Measurements from ENCODE around the gene DRGX.

DNA sequence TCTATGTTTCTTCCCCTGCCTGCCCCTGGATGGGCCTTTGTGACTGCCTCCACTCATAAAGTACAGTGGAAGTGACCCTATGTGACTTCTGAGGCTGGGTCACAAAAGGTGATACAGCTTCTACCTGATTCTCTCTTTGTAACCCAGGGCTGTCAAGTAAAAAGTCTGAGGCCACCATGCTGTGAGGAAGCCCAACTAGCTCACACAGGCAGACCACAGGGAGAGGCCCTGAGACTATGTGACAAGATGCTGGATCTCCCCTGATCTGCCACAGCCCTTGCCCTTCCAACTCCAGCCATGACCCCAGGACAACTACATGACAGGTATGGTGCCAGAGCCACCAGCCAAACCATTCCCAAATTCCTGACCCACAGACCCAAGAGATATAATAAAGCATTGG lies 45.8 kb downstream of the DRGX start:
- TF ChIP-seq, protein P1, sequence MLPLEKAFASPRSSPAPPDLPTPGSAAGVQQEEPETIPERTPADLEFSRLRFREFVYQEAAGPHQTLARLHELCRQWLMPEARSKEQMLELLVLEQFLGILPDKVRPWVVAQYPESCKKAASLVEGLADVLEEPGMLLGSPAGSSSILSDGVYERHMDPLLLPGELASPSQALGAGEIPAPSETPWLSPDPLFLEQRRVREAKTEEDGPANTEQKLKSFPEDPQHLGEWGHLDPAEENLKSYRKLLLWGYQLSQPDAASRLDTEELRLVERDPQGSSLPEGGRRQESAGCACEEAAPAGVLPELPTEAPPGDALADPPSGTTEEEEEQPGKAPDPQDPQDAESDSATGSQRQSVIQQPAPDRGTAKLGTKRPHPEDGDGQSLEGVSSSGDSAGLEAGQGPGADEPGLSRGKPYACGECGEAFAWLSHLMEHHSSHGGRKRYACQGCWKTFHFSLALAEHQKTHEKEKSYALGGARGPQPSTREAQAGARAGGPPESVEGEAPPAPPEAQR (tag by site-specific recombination; IDR thresholded peaks at IDR 0.05) = no peak
- no peak for TF ChIP-seq ZNF600 (tag by site-specific recombination; IDR thresholded peaks at IDR 0.05)
- TF ChIP-seq, protein P2, sequence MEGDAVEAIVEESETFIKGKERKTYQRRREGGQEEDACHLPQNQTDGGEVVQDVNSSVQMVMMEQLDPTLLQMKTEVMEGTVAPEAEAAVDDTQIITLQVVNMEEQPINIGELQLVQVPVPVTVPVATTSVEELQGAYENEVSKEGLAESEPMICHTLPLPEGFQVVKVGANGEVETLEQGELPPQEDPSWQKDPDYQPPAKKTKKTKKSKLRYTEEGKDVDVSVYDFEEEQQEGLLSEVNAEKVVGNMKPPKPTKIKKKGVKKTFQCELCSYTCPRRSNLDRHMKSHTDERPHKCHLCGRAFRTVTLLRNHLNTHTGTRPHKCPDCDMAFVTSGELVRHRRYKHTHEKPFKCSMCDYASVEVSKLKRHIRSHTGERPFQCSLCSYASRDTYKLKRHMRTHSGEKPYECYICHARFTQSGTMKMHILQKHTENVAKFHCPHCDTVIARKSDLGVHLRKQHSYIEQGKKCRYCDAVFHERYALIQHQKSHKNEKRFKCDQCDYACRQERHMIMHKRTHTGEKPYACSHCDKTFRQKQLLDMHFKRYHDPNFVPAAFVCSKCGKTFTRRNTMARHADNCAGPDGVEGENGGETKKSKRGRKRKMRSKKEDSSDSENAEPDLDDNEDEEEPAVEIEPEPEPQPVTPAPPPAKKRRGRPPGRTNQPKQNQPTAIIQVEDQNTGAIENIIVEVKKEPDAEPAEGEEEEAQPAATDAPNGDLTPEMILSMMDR (tag by site-specific recombination; IDR thresholded peaks at IDR 0.05) = no peak
- TF ChIP-seq, protein P3, sequence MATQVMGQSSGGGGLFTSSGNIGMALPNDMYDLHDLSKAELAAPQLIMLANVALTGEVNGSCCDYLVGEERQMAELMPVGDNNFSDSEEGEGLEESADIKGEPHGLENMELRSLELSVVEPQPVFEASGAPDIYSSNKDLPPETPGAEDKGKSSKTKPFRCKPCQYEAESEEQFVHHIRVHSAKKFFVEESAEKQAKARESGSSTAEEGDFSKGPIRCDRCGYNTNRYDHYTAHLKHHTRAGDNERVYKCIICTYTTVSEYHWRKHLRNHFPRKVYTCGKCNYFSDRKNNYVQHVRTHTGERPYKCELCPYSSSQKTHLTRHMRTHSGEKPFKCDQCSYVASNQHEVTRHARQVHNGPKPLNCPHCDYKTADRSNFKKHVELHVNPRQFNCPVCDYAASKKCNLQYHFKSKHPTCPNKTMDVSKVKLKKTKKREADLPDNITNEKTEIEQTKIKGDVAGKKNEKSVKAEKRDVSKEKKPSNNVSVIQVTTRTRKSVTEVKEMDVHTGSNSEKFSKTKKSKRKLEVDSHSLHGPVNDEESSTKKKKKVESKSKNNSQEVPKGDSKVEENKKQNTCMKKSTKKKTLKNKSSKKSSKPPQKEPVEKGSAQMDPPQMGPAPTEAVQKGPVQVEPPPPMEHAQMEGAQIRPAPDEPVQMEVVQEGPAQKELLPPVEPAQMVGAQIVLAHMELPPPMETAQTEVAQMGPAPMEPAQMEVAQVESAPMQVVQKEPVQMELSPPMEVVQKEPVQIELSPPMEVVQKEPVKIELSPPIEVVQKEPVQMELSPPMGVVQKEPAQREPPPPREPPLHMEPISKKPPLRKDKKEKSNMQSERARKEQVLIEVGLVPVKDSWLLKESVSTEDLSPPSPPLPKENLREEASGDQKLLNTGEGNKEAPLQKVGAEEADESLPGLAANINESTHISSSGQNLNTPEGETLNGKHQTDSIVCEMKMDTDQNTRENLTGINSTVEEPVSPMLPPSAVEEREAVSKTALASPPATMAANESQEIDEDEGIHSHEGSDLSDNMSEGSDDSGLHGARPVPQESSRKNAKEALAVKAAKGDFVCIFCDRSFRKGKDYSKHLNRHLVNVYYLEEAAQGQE (tag by site-specific recombination; IDR thresholded peaks at IDR 0.05) = no peak
- TF ChIP-seq ZBTB7A (tag by site-specific recombination; IDR thresholded peaks at IDR 0.05; ENCODE audit: low read depth) = no peak
- TF ChIP-seq ZNF132 (tag by site-specific recombination; IDR thresholded peaks at IDR 0.05; ENCODE audit: borderline replicate concordance) = no peak
- TF ChIP-seq, protein P4, sequence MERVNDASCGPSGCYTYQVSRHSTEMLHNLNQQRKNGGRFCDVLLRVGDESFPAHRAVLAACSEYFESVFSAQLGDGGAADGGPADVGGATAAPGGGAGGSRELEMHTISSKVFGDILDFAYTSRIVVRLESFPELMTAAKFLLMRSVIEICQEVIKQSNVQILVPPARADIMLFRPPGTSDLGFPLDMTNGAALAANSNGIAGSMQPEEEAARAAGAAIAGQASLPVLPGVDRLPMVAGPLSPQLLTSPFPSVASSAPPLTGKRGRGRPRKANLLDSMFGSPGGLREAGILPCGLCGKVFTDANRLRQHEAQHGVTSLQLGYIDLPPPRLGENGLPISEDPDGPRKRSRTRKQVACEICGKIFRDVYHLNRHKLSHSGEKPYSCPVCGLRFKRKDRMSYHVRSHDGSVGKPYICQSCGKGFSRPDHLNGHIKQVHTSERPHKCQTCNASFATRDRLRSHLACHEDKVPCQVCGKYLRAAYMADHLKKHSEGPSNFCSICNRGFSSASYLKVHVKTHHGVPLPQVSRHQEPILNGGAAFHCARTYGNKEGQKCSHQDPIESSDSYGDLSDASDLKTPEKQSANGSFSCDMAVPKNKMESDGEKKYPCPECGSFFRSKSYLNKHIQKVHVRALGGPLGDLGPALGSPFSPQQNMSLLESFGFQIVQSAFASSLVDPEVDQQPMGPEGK (tag by site-specific recombination; IDR thresholded peaks at IDR 0.05) = no peak
- TF ChIP-seq, protein P5, sequence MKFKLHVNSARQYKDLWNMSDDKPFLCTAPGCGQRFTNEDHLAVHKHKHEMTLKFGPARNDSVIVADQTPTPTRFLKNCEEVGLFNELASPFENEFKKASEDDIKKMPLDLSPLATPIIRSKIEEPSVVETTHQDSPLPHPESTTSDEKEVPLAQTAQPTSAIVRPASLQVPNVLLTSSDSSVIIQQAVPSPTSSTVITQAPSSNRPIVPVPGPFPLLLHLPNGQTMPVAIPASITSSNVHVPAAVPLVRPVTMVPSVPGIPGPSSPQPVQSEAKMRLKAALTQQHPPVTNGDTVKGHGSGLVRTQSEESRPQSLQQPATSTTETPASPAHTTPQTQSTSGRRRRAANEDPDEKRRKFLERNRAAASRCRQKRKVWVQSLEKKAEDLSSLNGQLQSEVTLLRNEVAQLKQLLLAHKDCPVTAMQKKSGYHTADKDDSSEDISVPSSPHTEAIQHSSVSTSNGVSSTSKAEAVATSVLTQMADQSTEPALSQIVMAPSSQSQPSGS (tag by site-specific recombination; IDR thresholded peaks at IDR 0.05; ENCODE audit: low read depth) = no peak
- no peak for TF ChIP-seq KLF9 (tag by site-specific recombination; IDR thresholded peaks at IDR 0.05; ENCODE audit: low read depth)
- TF ChIP-seq ZNF621 (tag by site-specific recombination; IDR thresholded peaks at IDR 0.05) = no peak
- no peak for TF ChIP-seq ZNF24 (tag by site-specific recombination; IDR thresholded peaks at IDR 0.05)
- TF ChIP-seq, protein P6, sequence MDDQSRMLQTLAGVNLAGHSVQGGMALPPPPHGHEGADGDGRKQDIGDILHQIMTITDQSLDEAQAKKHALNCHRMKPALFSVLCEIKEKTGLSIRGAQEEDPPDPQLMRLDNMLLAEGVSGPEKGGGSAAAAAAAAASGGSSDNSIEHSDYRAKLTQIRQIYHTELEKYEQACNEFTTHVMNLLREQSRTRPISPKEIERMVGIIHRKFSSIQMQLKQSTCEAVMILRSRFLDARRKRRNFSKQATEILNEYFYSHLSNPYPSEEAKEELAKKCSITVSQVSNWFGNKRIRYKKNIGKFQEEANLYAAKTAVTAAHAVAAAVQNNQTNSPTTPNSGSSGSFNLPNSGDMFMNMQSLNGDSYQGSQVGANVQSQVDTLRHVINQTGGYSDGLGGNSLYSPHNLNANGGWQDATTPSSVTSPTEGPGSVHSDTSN (CRISPR knock-in tag; IDR thresholded peaks at IDR 0.05) = no peak
- TF ChIP-seq, protein P7, sequence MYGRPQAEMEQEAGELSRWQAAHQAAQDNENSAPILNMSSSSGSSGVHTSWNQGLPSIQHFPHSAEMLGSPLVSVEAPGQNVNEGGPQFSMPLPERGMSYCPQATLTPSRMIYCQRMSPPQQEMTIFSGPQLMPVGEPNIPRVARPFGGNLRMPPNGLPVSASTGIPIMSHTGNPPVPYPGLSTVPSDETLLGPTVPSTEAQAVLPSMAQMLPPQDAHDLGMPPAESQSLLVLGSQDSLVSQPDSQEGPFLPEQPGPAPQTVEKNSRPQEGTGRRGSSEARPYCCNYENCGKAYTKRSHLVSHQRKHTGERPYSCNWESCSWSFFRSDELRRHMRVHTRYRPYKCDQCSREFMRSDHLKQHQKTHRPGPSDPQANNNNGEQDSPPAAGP (tag by site-specific recombination; IDR thresholded peaks at IDR 0.05) = no peak
- no peak for TF ChIP-seq ZNF174 (tag by site-specific recombination; IDR thresholded peaks at IDR 0.05)

Data from HEK293 (cell line).